A673 (cell line): ENCODE data around the gene HOXC5.

Experiments
- EZH2 ChIP-seq: fragments of 200-600 bp; sonication (generic); IDR thresholded peaks from 2 replicates; pipeline ENCODE4 v1.6.1; 2017; ENCODE audit warnings: borderline replicate concordance, low read depth, mild to moderate bottlenecking, mixed read lengths, antibody characterized with exemption, low read length; ENCODE audit not compliant: poor library complexity, severe bottlenecking
- TF ChIP-seq, protein P1 (sequence below): fragments of 300-800, 200-600 bp; sonication (generic); conservative IDR thresholded peaks from 2 replicates; pipeline ENCODE4 v1.5.1; 2017; ENCODE audit warnings: low read depth, mild to moderate bottlenecking, antibody characterized with exemption, low read length, moderate library complexity, mixed read lengths

GRCh38 chr12:54052438-54053002 is 19.7 kb downstream of the HOXC5 start:
- TF ChIP-seq, protein P1, sequence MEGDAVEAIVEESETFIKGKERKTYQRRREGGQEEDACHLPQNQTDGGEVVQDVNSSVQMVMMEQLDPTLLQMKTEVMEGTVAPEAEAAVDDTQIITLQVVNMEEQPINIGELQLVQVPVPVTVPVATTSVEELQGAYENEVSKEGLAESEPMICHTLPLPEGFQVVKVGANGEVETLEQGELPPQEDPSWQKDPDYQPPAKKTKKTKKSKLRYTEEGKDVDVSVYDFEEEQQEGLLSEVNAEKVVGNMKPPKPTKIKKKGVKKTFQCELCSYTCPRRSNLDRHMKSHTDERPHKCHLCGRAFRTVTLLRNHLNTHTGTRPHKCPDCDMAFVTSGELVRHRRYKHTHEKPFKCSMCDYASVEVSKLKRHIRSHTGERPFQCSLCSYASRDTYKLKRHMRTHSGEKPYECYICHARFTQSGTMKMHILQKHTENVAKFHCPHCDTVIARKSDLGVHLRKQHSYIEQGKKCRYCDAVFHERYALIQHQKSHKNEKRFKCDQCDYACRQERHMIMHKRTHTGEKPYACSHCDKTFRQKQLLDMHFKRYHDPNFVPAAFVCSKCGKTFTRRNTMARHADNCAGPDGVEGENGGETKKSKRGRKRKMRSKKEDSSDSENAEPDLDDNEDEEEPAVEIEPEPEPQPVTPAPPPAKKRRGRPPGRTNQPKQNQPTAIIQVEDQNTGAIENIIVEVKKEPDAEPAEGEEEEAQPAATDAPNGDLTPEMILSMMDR, result no peak
- TF ChIP-seq EZH2, result no peak
